Lung (tissue), 12 donors: ENCODE results near the gene BEST4. TPM values are rescaled to one million over a fixed set of nuclear protein-coding genes. Genes with fewer than 3 reads are reported as not detected.
"Not testable (repeated sequence)": the region's sequence is repeated elsewhere in the genome, so short reads cannot be mapped to it uniquely, and the experiment has no call there.

ENCODE experiments used
- ATAC-seq: fragments of 200-7000 bp; cut with Tn5 transposase; one replicate; pipeline ENCODE4 v1.9.1; 2020; ENCODE audit warnings: moderate number of reproducible peaks; ENCODE audit not compliant: insufficient read depth, low FRiP score
- DNase-seq, 3 donors: peaks; one replicate each; pipeline ENCODE4 v3.0.0-alpha.2; 2013 to 2017
- H3K27ac ChIP-seq, 2 donors: one replicate each; pipeline ENCODE4 v1.5.1; 2013; ENCODE audit warnings: mild to moderate bottlenecking in 2 of 2, moderate library complexity in 2 of 2, control low read depth in 1 of 2, inconsistent platforms in 1 of 2, low read depth in 1 of 2, low read length in 1 of 2
- H3K27me3 ChIP-seq, 3 donors: one replicate each; pipeline ENCODE4 v1.5.1; 2013; ENCODE audit warnings: low read length in 2 of 3; ENCODE audit not compliant: control insufficient read depth in 3 of 3, insufficient read depth in 3 of 3
- H3K36me3 ChIP-seq, 4 donors: one replicate each; pipeline ENCODE4 v1.5.1; 2013; ENCODE audit warnings: low read length in 4 of 4, mild to moderate bottlenecking in 1 of 4, moderate library complexity in 1 of 4; ENCODE audit not compliant: control insufficient read depth in 4 of 4, insufficient read depth in 4 of 4
- H3K4me1 ChIP-seq, 5 donors: one replicate each; pipeline ENCODE4 v1.5.1; 2013; ENCODE audit warnings: low read length in 5 of 5, mild to moderate bottlenecking in 2 of 5, moderate library complexity in 1 of 5; ENCODE audit not compliant: control insufficient read depth in 5 of 5, insufficient read depth in 5 of 5
- H3K4me3 ChIP-seq: one replicate; pipeline ENCODE4 v1.5.1; 2013; ENCODE audit warnings: mild to moderate bottlenecking, control low read depth, moderate library complexity
- H3K9ac ChIP-seq, 2 donors: one replicate each; pipeline ENCODE4 v1.5.1; 2013; ENCODE audit warnings: low read length in 2 of 2, control low read depth in 1 of 2; ENCODE audit not compliant: insufficient read depth in 1 of 2
- H3K9me3 ChIP-seq, 4 donors: one replicate each; pipeline ENCODE4 v1.5.1; 2013; ENCODE audit warnings: low read length in 3 of 4, mild to moderate bottlenecking in 1 of 4, moderate library complexity in 1 of 4; ENCODE audit not compliant: control insufficient read depth in 4 of 4, insufficient read depth in 3 of 4
- CTCF ChIP-seq: IDR thresholded peaks from 2 replicates; pipeline ENCODE4 v1.5.1; 2012; ENCODE audit warnings: mild to moderate bottlenecking; ENCODE audit errors: control extremely low read depth, extremely low read depth
- WGBS, 2 donors: extraction: QIAGEN DNeasy Blood & Tissue Kit; methylation state at CpG; one replicate each; pipeline ENCODE4 v1.1.7; 2013; 5-methylcytosine and 5-hydroxymethylcytosine counted together
- polyA plus RNA-seq, 2 donors: library from polyadenylated mRNA; stranded (reverse); fragments of 200-250 nt; gene quantifications; one replicate each; pipeline ENCODE4 v1.2.1, GENCODE V29; 2013
- total RNA-seq, 2 donors: library from RNA; depleted of rRNA in 1 of 2; stranded (reverse); fragments of >200 nt in 1 of 2; gene quantifications; one replicate each; pipeline ENCODE4 v1.2.1, GENCODE V29; 2014 to 2021
- donor health status: control.
- donor health status: control.
- donor health status: Bipolar disorder and iron deficiency.
- donor health status: healthy.
- donor health status: DM: yes; HTN: yes; CAD: no.

The BEST4 gene
- total and polyA plus RNA-seq, 4 donors: 0.23 to 1.4 (median 0.56) TPM

GRCh38 chr1:44817307-44817706 is 29.3 kb upstream of the BEST4 start:
- H3K4me3 ChIP-seq: no peak overlapping the region
- DNase-seq: no peak
- H3K27ac ChIP-seq: no peak overlapping the region
- WGBS, 2 donors: 94 to 97% methylated on average over 2 of the region's 2 CpGs
- TF ChIP-seq CTCF: no peak
- no peaks in the 10 kb centered on the region for H3K9me3 ChIP-seq
- H3K4me1 ChIP-seq: peaks cover 0 to 33% (median 12%) of the 10 kb centered on the region in 5 donors
- no peaks in the 10 kb centered on the region for H3K36me3 ChIP-seq
- no peak for ATAC-seq
- H3K27me3 ChIP-seq: no peaks in the 10 kb centered on the region
- H3K9ac ChIP-seq: no peak overlapping the region

- H3K27me3 ChIP-seq, DNase-seq, H3K9me3 ChIP-seq, H3K36me3 ChIP-seq, H3K9ac ChIP-seq, ATAC-seq, H3K27ac ChIP-seq, H3K4me3 ChIP-seq: not testable (repeated sequence)
- peaks cover 0 to 33% (median 12%) of the 10 kb centered on the region in 5 donors for H3K4me1 ChIP-seq
- 94 to 98% methylated on average over 9 of the region's 9 CpGs for WGBS, 2 donors
These were observed 28.0 kb upstream of the BEST4 start for GRCh38 chr1:44815926-44816325.

- H3K9me3 ChIP-seq: no peaks in the 10 kb centered on the region
- no peaks in the 10 kb centered on the region for H3K36me3 ChIP-seq
- WGBS, 2 donors: 67 to 73% methylated on average over 48 of the region's 48 CpGs
- ATAC-seq: no peak
- H3K27ac ChIP-seq: peak overlapping the region; percentile 87 to 96
- peak overlapping the region; percentile 40 for H3K4me3 ChIP-seq
- no peak for TF ChIP-seq CTCF
- no peaks in the 10 kb centered on the region for H3K27me3 ChIP-seq
- no peak for DNase-seq
- peaks cover 6 to 41% (median 36%) of the 10 kb centered on the region in 5 donors for H3K4me1 ChIP-seq
- no peak overlapping the region for H3K9ac ChIP-seq
These were observed 25.0 kb upstream of the BEST4 start for GRCh38 chr1:44812822-44813543.

- DNase-seq (no peak), ATAC-seq (no peak)
- Histone ChIP-seq H3K9me3 (no peaks in the 10 kb centered on the region), H3K4me3 (no peak overlapping the region), H3K27me3 (no peaks in the 10 kb centered on the region), H3K27ac (peak overlapping the region; percentile 5 to 26), H3K9ac (no peak overlapping the region), H3K4me1 (peaks cover 11 to 54% (median 50%) of the 10 kb centered on the region in 5 donors), H3K36me3 (peaks cover 0 to 5% (median 0%) of the 10 kb centered on the region in 4 donors)
- 82 to 90% methylated on average over 8 of the region's 8 CpGs for WGBS, 2 donors
- no peak for TF ChIP-seq CTCF
These were observed 23.3 kb upstream of the BEST4 start for GRCh38 chr1:44811234-44811633.

GRCh38 chr1:44810762-44811105 is 22.8 kb upstream of the BEST4 start:
- not testable (repeated sequence) for H3K27me3 ChIP-seq, H3K9me3 ChIP-seq, ATAC-seq, H3K4me3 ChIP-seq, DNase-seq
- Histone ChIP-seq H3K9ac (peak overlapping the region in 1 of 2 donors; percentile 52), H3K4me1 (peaks cover 13 to 58% (median 50%) of the 10 kb centered on the region in 5 donors), H3K36me3 (peaks cover 0 to 10% (median 0%) of the 10 kb centered on the region in 4 donors), H3K27ac (peak overlapping the region in 1 of 2 donors; percentile 100)
- WGBS, 2 donors: 86 to 89% methylated on average over 4 of the region's 4 CpGs
